Mesothelial cell of epicardium (in vitro differentiated cells): Measurements from ENCODE around the gene TMED7. TPM values are rescaled to one million over a fixed set of nuclear protein-coding genes. Genes with fewer than 3 reads are reported as not detected.

Experiments
- DNase-seq, 2 experiments: peaks; one replicate each; pipeline ENCODE4 v3.0.0; 2021; ENCODE audit warnings: low spot score in 2 of 2; ENCODE audit not compliant: unreplicated experiment in 2 of 2
- H3K27ac Mint-ChIP-seq: 2 replicates; pipeline ENCODE4 v1.8.0; 2021; ENCODE audit warnings: mixed read lengths
- H3K27me3 Mint-ChIP-seq: 2 replicates; pipeline ENCODE4 v1.8.0; 2021; ENCODE audit warnings: low read depth, mixed read lengths
- H3K36me3 Mint-ChIP-seq: 2 replicates; pipeline ENCODE4 v1.8.0; 2021; ENCODE audit warnings: mixed read lengths
- H3K4me1 Mint-ChIP-seq: 2 replicates; pipeline ENCODE4 v1.8.0; 2021; ENCODE audit warnings: mixed read lengths
- H3K4me3 Mint-ChIP-seq: 2 replicates; pipeline ENCODE4 v1.8.0; 2021; ENCODE audit warnings: mild to moderate bottlenecking, moderate library complexity, mixed read lengths
- H3K9me3 Mint-ChIP-seq: 2 replicates; pipeline ENCODE4 v1.8.0; 2021; ENCODE audit warnings: mixed read lengths
- CTCF ChIP-seq: fragments of 200-600 bp; sonication (generic); IDR thresholded peaks from one replicate; pipeline ENCODE4 v1.5.0; 2021; ENCODE audit warnings: antibody characterized with exemption; ENCODE audit not compliant: unreplicated experiment
- total RNA-seq: library from RNA; stranded (reverse); gene quantifications from 3 replicates; pipeline ENCODE4 v1.2.1, GENCODE V29; 2021

The TMED7 gene
- total RNA-seq, 1 donor from 2014 or later, result 73.3 TPM

GRCh38 chr5:115616472-115616871 is 9.4 kb downstream of the TMED7 start:
- Mint-ChIP-seq H3K27me3 (no peaks in the 10 kb centered on the region), H3K36me3 (peaks cover 36% of the 10 kb centered on the region), H3K9me3 (no peaks in the 10 kb centered on the region), H3K27ac (no peak overlapping the region), H3K4me1 (peaks cover 4% of the 10 kb centered on the region), H3K4me3 (no peak overlapping the region)
- no peak for DNase-seq
- TF ChIP-seq CTCF, result no peak

DNA sequence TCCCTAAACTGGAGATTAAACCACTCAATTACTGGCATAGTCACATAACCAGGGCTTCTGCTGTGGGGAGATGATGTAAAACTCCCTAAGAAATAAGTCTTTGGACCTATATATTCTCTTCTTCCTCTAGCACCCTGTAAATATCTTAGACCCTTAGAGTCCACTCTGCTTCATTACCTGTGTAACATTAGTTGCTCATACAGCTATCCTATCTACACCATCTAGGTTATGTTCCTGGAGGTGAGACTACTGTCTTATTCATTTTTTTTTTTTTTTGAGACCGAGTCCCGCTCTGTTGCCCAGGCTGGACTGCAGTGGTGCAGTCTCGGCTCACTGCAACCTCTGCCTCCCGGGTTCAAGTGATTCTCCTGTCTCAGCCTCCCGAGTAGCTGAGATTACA is 14.0 kb downstream of the TMED7 start:
- Mint-ChIP-seq H3K4me1 (no peaks in the 10 kb centered on the region), H3K4me3 (no peak overlapping the region), H3K9me3 (no peaks in the 10 kb centered on the region), H3K27ac (no peak overlapping the region), H3K36me3 (peaks cover 24% of the 10 kb centered on the region), H3K27me3 (no peaks in the 10 kb centered on the region)
- no peak for DNase-seq
- no peak for TF ChIP-seq CTCF

DNA sequence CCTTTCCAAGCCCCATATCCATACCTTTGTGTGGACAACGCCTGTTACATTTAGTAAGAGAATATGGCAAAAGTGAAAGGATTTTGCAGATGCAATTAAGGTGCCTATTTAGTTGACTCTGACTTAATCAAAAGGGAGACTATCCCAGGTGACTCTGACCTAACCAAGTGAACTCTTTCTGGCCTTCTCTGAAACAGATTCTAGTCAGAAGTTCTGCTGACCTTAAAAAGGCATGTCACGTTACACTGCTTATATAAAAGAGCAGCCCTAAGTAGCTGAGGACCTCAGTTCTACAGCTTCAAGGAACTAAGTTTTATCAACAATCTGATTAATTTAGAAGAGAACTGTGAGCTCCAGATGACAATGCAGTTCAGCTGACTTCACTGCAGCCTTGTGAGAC is 17.9 kb downstream of the TMED7 start:
- no peaks in the 10 kb centered on the region for H3K4me1 Mint-ChIP-seq
- H3K4me3 Mint-ChIP-seq, result no peak overlapping the region
- TF ChIP-seq CTCF, result no peak
- no peak overlapping the region for H3K27ac Mint-ChIP-seq
- peaks cover 22% of the 10 kb centered on the region for H3K36me3 Mint-ChIP-seq
- no peak for DNase-seq
- H3K9me3 Mint-ChIP-seq, result peaks cover 3% of the 10 kb centered on the region
- H3K27me3 Mint-ChIP-seq, result no peaks in the 10 kb centered on the region

- no peaks in the 10 kb centered on the region for H3K27me3 Mint-ChIP-seq
- H3K9me3 Mint-ChIP-seq, result peaks cover 3% of the 10 kb centered on the region
- TF ChIP-seq CTCF, result no peak
- no peak overlapping the region for H3K4me3 Mint-ChIP-seq
- no peak for DNase-seq
- peaks cover 5% of the 10 kb centered on the region for H3K4me1 Mint-ChIP-seq
- peaks cover 21% of the 10 kb centered on the region for H3K36me3 Mint-ChIP-seq
- H3K27ac Mint-ChIP-seq, result no peak overlapping the region
Observed at GRCh38 chr5:115605436-115605835, 20.4 kb downstream of the TMED7 start.

DNA sequence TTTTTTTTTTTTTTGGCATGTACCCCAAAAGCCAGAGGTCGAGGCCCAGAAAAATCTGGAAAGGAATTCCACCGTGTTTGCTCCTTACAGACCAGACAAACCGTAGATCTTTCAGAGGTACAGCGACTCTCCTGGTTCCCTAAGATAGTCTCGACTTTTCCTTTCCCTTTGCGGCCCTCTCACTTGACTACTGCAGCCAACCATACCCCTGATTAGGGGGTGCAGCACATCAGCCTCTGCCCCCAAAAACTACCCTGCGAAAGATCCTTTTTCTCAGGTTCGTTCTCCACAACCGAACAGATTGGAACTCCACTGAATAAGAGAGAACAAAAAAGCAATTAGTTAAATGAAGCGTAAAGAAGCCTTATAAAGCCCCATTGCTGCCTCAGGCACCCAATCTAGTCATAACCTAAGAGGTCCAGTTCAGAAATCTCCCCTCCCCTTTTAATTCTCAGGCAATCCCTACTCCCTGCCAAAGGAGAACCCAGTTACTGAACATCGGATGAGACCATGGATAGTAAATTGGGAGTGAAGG is 23.2 kb downstream of the TMED7 start:
- Mint-ChIP-seq H3K9me3 (peaks cover 3% of the 10 kb centered on the region), H3K27ac (peak overlapping the region; percentile 91), H3K4me1 (peaks cover 15% of the 10 kb centered on the region), H3K27me3 (no peaks in the 10 kb centered on the region), H3K4me3 (peak overlapping the region; percentile 64), H3K36me3 (peaks cover 19% of the 10 kb centered on the region)
- DNase-seq, result no peak
- no peak for TF ChIP-seq CTCF
